Left colon (tissue), 2 donors: ENCODE measurements around the gene CRYL1. TPM values are rescaled to one million over a fixed set of nuclear protein-coding genes. Genes with fewer than 3 reads are reported as not detected.
A peak's percentile ranks its signal among the peaks of the same experiment; 100 is the strongest.

Source experiments
- ATAC-seq: fragments of 200-7000 bp; cut with Tn5 transposase; one replicate; pipeline ENCODE4 v1.9.1; 2020; ENCODE audit warnings: mild to moderate bottlenecking, moderate library complexity
- DNase-seq, 2 donors: peaks; one replicate each; pipeline ENCODE4 v3.0.0-alpha.2; 2020
- intact Hi-C, 2 donors: fragments of 100-400 bp; cut with DNase I in 1 of 2; cut with micrococcal nuclease in 1 of 2; formaldehyde crosslinking; loops; one replicate each; pipeline versions ENCODE4 v1.11.2 to v1.14.0; 2022; cut with DNase I, micrococcal nuclease
- total RNA-seq, 2 donors: library from RNA; stranded (reverse); fragmentation: NEBNext Ultra II Directional; extraction: Animal tissue kit (Norgen Biotek cat#: 25700); gene quantifications; one replicate each; pipeline ENCODE4 v1.2.1, GENCODE V29; 2021
- donor health status: DM: no; HTN: no; CAD: no.
- donor health status: DM: yes; HTN: yes; CAD: no.

CRYL1 gene
- total RNA-seq, 2 donors from 2014 or later, result 115 to 128 TPM

GRCh38 chr13:20498659-20499058, 27.0 kb downstream of the CRYL1 start:
- no peak for ATAC-seq
- DNase-seq, result no peak
- intact Hi-C loops, result loop anchor here (10.0 kb wide), 1 partner anchor 426 kb away; no protein-coding TSS in a partner anchor

- ATAC-seq (no peak), DNase-seq (no peak)
- intact Hi-C loops, result loop anchor here (10.0 kb wide), 1 partner anchor 427 kb away; no protein-coding TSS in a partner anchor
Observed at GRCh38 chr13:20498129-20498528, 27.5 kb downstream of the CRYL1 start.

- DNase-seq (no peak), ATAC-seq (no peak)
- intact Hi-C loops, result loop anchor here (10.0 kb wide), 1 partner anchor 428 kb away; no protein-coding TSS in a partner anchor
Observed at GRCh38 chr13:20497006-20497775, 28.5 kb downstream of the CRYL1 start.

- DNase-seq (peak; percentile 49 to 69), ATAC-seq (peak; percentile 78)
- intact Hi-C loops, result loop anchor here (10.0 kb wide), 1 partner anchor 429 kb away; no protein-coding TSS in a partner anchor
Observed at GRCh38 chr13:20495087-20496023, 30.3 kb downstream of the CRYL1 start.

GRCh38 chr13:20494656-20495055, 31.0 kb downstream of the CRYL1 start:
- DNase-seq, result no peak
- no peak for ATAC-seq
- intact Hi-C loops, result loop anchor here (5.0 to 10.0 kb wide), 2 partner anchors 333 to 430 kb away; no protein-coding TSS in a partner anchor

- intact Hi-C loops, result loop anchor here (5.0 to 10.0 kb wide), 2 partner anchors 335 to 432 kb away; no protein-coding TSS in a partner anchor
- no peak for DNase-seq
- peak; percentile 34 for ATAC-seq
Observed at GRCh38 chr13:20492641-20493040, 33.0 kb downstream of the CRYL1 start.

- intact Hi-C loops, result loop anchor here (5.0 to 10.0 kb wide), 2 partner anchors 335 to 433 kb away; no protein-coding TSS in a partner anchor
- ATAC-seq, result no peak
Observed at GRCh38 chr13:20491926-20492435, 33.7 kb downstream of the CRYL1 start.

GRCh38 chr13:20489185-20489820, 36.4 kb downstream of the CRYL1 start:
- DNase-seq (peak in 1 of 2 donors; percentile 56), ATAC-seq (peak; percentile 83)
- intact Hi-C loops, result no loop called here

More at GRCh38 chr13:20491926-20492435, 33.7 kb downstream of the CRYL1 start:
- DNase-seq, result no peak

- DNase-seq (no peak), ATAC-seq (no peak)
- intact Hi-C loops, result no loop called here
Observed at GRCh38 chr13:20487927-20488326, 37.7 kb downstream of the CRYL1 start.

GRCh38 chr13:20482787-20483186, 42.9 kb downstream of the CRYL1 start:
- ATAC-seq, result no peak
- intact Hi-C loops, result no loop called here
- DNase-seq, result no peak

GRCh38 chr13:20482275-20482761, 43.3 kb downstream of the CRYL1 start:
- DNase-seq (no peak), ATAC-seq (no peak)
- intact Hi-C loops, result no loop called here

GRCh38 chr13:20477394-20477793, 48.3 kb downstream of the CRYL1 start:
- intact Hi-C loops, result no loop called here
- ATAC-seq (no peak), DNase-seq (no peak)

GRCh38 chr13:20475927-20476691, 49.5 kb downstream of the CRYL1 start:
- DNase-seq (peak in 1 of 2 donors; percentile 26), ATAC-seq (peak; percentile 49)
- intact Hi-C loops, result no loop called here

GRCh38 chr13:20474515-20474914, 51.1 kb downstream of the CRYL1 start:
- intact Hi-C loops, result no loop called here
- DNase-seq, result no peak
- no peak for ATAC-seq

- ATAC-seq (no peak), DNase-seq (no peak)
- intact Hi-C loops, result no loop called here
Observed at GRCh38 chr13:20473888-20474287, 51.8 kb downstream of the CRYL1 start.

- intact Hi-C loops, result no loop called here
- ATAC-seq, result no peak
- DNase-seq, result no peak
Observed at GRCh38 chr13:20473139-20473538, 52.5 kb downstream of the CRYL1 start.

- DNase-seq, result no peak
- ATAC-seq, result no peak
- intact Hi-C loops, result no loop called here
Observed at GRCh38 chr13:20472531-20472930, 53.1 kb downstream of the CRYL1 start.

- DNase-seq (no peak), ATAC-seq (no peak)
- intact Hi-C loops, result no loop called here
Observed at GRCh38 chr13:20470136-20470535, 55.5 kb downstream of the CRYL1 start.
